ENCODE measurements around the gene MTIF3.

MTIF3 gene

DNA sequence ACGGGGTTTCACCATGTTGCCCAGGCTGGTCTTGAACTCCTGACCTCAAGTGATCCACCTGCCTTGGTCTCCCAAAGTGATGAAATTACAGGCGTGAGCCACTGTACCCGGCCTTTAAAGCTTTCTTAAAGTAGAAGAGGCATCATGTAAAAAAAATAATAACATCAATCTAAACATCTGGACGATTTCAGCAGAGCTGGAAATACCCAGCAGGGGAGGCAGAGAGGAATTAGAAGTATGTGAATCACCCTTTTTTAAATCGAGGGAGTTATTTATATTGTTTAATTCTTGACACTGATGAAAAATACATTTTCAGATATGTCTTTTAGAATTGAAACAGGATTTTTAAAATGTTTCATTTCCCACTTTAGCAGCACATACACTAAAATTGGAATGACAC is 37.4 kb upstream of the MTIF3 start:
- Histone ChIP-seq H2AFZ (ENCODE audit: low read depth, low read length) (no peak overlapping the region), H3K36me3 (ENCODE audit: insufficient read depth, low read length) (no peaks in the 10 kb centered on the region), H3K4me1 (ENCODE audit: insufficient read depth, low read length) (no peaks in the 10 kb centered on the region), H4K20me1 (ENCODE audit: insufficient read depth, low read length) (no peaks in the 10 kb centered on the region), H3K27ac (ENCODE audit: low read length) (no peak overlapping the region), H3K27me3 (ENCODE audit: insufficient read depth, low read length, poor library complexity) (no peaks in the 10 kb centered on the region), H3K79me2 (ENCODE audit: insufficient read depth, low read length) (no peaks in the 10 kb centered on the region), H3K4me3 (ENCODE audit: low read depth in 1 of 2, low read length in 2 of 2) (no peak overlapping the region), H3K9me3 (ENCODE audit: insufficient read depth, low read length, severe bottlenecking) (no peaks in the 10 kb centered on the region), H3K9ac (ENCODE audit: low read depth, low read length) (no peak overlapping the region), H3K4me2 (ENCODE audit: insufficient read depth, low read length) (no peak overlapping the region)
- DNase-seq (no peak), ATAC-seq (ENCODE audit: insufficient read depth, low read depth) (no peak)
- TF ChIP-seq, protein P1, sequence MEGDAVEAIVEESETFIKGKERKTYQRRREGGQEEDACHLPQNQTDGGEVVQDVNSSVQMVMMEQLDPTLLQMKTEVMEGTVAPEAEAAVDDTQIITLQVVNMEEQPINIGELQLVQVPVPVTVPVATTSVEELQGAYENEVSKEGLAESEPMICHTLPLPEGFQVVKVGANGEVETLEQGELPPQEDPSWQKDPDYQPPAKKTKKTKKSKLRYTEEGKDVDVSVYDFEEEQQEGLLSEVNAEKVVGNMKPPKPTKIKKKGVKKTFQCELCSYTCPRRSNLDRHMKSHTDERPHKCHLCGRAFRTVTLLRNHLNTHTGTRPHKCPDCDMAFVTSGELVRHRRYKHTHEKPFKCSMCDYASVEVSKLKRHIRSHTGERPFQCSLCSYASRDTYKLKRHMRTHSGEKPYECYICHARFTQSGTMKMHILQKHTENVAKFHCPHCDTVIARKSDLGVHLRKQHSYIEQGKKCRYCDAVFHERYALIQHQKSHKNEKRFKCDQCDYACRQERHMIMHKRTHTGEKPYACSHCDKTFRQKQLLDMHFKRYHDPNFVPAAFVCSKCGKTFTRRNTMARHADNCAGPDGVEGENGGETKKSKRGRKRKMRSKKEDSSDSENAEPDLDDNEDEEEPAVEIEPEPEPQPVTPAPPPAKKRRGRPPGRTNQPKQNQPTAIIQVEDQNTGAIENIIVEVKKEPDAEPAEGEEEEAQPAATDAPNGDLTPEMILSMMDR (IDR thresholded peaks at IDR 0.05; ENCODE audit: borderline replicate concordance, extremely low read depth, low read length, poor library complexity, severe bottlenecking) = no peak
- no peak for TF ChIP-seq EZH2 (IDR thresholded peaks at IDR 0.05; ENCODE audit: borderline replicate concordance, low read depth, low read length, severe bottlenecking)

DNA sequence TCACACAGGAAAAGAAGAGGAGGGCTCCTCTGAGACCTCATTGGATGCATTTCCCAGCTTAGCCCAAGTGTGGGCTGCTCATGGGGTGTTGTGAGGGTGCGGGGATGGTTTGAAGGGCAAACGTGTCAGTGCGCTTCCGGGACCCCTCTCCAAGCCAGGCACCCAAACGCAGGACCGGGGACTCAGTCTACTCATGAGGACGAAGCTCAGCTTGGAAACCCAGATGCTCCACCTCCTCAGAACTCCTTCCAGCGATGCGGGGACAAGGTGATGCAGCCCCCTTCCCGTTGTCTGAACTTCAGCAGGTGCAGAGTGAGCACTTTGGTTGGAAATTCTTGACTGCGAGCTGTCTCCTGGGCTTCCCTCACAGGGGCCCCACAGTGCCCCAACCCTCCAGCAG is 33.1 kb upstream of the MTIF3 start:
- H2AFZ ChIP-seq (ENCODE audit: low read depth, low read length) = no peak overlapping the region

DNA sequence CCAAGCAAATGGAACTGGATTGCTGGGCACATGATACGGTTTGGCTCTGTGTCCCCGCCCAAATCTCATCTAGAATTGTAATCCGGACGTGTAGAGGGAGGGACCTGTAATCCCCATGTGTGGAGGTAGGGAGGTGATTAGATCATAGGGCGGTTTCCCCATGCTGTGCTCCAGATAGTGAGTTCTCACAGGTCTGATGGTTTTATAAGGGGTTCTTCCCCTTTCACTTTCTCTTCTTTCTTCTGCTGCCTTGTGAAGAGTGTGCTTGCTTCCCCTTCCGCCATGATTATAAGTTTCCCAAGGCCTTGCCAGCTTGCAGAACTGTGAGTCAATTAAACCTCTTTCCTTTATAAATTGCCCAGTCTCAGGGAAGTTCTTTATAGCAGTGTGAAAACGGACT is 32.6 kb upstream of the MTIF3 start:
- Histone ChIP-seq H3K36me3 (ENCODE audit: insufficient read depth, low read length) (no peaks in the 10 kb centered on the region), H3K4me3 (ENCODE audit: low read depth in 1 of 2, low read length in 2 of 2) (no peak overlapping the region), H3K9me3 (ENCODE audit: insufficient read depth, low read length, severe bottlenecking) (no peaks in the 10 kb centered on the region), H4K20me1 (ENCODE audit: insufficient read depth, low read length) (no peaks in the 10 kb centered on the region), H2AFZ (ENCODE audit: low read depth, low read length) (no peak overlapping the region), H3K4me2 (ENCODE audit: insufficient read depth, low read length) (no peak overlapping the region), H3K79me2 (ENCODE audit: insufficient read depth, low read length) (no peaks in the 10 kb centered on the region), H3K9ac (ENCODE audit: low read depth, low read length) (no peak overlapping the region), H3K27ac (ENCODE audit: low read length) (no peak overlapping the region), H3K4me1 (ENCODE audit: insufficient read depth, low read length) (no peaks in the 10 kb centered on the region), H3K27me3 (ENCODE audit: insufficient read depth, low read length, poor library complexity) (no peaks in the 10 kb centered on the region)
- ATAC-seq (ENCODE audit: insufficient read depth, low read depth) (peak; percentile 62), DNase-seq (no peak)
- TF ChIP-seq EZH2 (IDR thresholded peaks at IDR 0.05; ENCODE audit: borderline replicate concordance, low read depth, low read length, severe bottlenecking) = no peak
- TF ChIP-seq, protein P1 (IDR thresholded peaks at IDR 0.05; ENCODE audit: borderline replicate concordance, extremely low read depth, low read length, poor library complexity, severe bottlenecking) = no peak

More for the DNA sequence above, 33.1 kb upstream of the MTIF3 start:
- H3K4me3 ChIP-seq (ENCODE audit: low read depth in 1 of 2, low read length in 2 of 2) = no peak overlapping the region
- H3K79me2 ChIP-seq (ENCODE audit: insufficient read depth, low read length) = no peaks in the 10 kb centered on the region
- H3K27me3 ChIP-seq (ENCODE audit: insufficient read depth, low read length, poor library complexity) = no peaks in the 10 kb centered on the region
- H3K4me2 ChIP-seq (ENCODE audit: insufficient read depth, low read length) = no peak overlapping the region
- no peak overlapping the region for H3K9ac ChIP-seq (ENCODE audit: low read depth, low read length)
- no peaks in the 10 kb centered on the region for H3K36me3 ChIP-seq (ENCODE audit: insufficient read depth, low read length)
- no peaks in the 10 kb centered on the region for H3K9me3 ChIP-seq (ENCODE audit: insufficient read depth, low read length, severe bottlenecking)
- no peak overlapping the region for H3K27ac ChIP-seq (ENCODE audit: low read length)
- DNase-seq (no peak), ATAC-seq (ENCODE audit: insufficient read depth, low read depth) (no peak)
- no peaks in the 10 kb centered on the region for H4K20me1 ChIP-seq (ENCODE audit: insufficient read depth, low read length)
- H3K4me1 ChIP-seq (ENCODE audit: insufficient read depth, low read length) = no peaks in the 10 kb centered on the region
- TF ChIP-seq EZH2 (IDR thresholded peaks at IDR 0.05; ENCODE audit: borderline replicate concordance, low read depth, low read length, severe bottlenecking) = no peak
- TF ChIP-seq, protein P1 (IDR thresholded peaks at IDR 0.05; ENCODE audit: borderline replicate concordance, extremely low read depth, low read length, poor library complexity, severe bottlenecking) = no peak

DNA sequence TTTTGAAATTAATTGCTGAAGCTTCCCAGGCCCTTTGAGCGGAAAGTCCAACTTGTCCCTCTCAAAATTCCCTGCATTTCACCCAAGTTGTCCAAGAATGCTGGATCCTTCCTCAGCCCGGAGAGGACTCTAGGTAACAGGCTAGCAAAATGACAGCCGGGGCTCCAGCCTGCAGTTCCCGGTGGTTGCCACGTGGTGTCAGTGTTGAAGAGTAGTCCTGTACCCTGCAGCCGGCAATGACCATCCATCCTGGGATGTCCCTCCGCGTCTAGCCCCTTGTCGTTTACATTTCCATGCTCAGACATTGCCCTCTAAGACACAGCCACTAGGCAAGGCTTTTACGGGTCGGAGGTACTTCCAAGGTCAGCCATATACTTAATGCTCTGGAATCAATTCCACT is 31.4 kb upstream of the MTIF3 start:
- H3K9ac ChIP-seq (ENCODE audit: low read depth, low read length) = no peak overlapping the region
- H3K27ac ChIP-seq (ENCODE audit: low read length) = no peak overlapping the region
- H3K27me3 ChIP-seq (ENCODE audit: insufficient read depth, low read length, poor library complexity) = no peaks in the 10 kb centered on the region
- no peak overlapping the region for H2AFZ ChIP-seq (ENCODE audit: low read depth, low read length)
- H4K20me1 ChIP-seq (ENCODE audit: insufficient read depth, low read length) = no peaks in the 10 kb centered on the region
- H3K4me3 ChIP-seq (ENCODE audit: low read depth in 1 of 2, low read length in 2 of 2) = no peak overlapping the region
- no peak for TF ChIP-seq EZH2 (IDR thresholded peaks at IDR 0.05; ENCODE audit: borderline replicate concordance, low read depth, low read length, severe bottlenecking)
- TF ChIP-seq, protein P1 (IDR thresholded peaks at IDR 0.05; ENCODE audit: borderline replicate concordance, extremely low read depth, low read length, poor library complexity, severe bottlenecking) = peak; percentile 60
- DNase-seq (no peak), ATAC-seq (ENCODE audit: insufficient read depth, low read depth) (no peak)
- H3K9me3 ChIP-seq (ENCODE audit: insufficient read depth, low read length, severe bottlenecking) = no peaks in the 10 kb centered on the region
- no peaks in the 10 kb centered on the region for H3K36me3 ChIP-seq (ENCODE audit: insufficient read depth, low read length)
- H3K4me2 ChIP-seq (ENCODE audit: insufficient read depth, low read length) = no peak overlapping the region
- no peaks in the 10 kb centered on the region for H3K79me2 ChIP-seq (ENCODE audit: insufficient read depth, low read length)
- 0 out of 2 replicates have a peak, but pooled peaks cover 6% of the 10 kb centered on the region for H3K4me1 ChIP-seq (ENCODE audit: insufficient read depth, low read length)
